ENCODE data around the gene SETD3.

DNA sequence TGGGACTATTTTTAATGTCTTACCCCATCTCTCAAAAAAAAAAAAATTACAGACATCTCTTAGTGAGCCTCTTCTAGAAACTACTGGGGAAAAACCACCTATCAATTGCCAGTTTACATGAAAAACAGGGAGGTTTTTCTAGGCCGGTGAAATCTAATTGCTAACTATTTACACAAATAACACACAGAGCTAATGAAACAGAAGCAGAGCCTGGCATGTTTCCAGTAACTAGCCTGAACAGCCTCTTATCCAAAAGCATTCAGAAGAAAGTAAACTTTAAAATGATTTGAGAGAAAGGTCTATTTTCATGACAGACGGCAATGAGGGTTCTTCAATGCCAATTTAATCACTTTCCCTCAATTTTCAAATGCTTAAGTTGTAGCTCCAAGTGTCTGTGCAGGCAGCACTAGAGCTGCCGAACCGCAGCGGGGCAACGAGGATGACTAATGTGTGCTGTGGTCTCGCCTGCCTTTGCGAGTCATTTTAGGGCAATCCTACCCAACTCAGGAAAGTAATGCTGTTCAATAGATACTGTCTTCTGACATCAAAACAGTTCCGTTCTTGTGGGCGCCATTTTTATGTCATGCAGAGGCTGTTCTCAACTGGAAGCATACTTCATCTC, 84.6 kb downstream of the SETD3 start:
- TF ChIP-seq POLR2A (IDR thresholded peaks at IDR 0.05) = no peak
- TF ChIP-seq, protein P1, sequence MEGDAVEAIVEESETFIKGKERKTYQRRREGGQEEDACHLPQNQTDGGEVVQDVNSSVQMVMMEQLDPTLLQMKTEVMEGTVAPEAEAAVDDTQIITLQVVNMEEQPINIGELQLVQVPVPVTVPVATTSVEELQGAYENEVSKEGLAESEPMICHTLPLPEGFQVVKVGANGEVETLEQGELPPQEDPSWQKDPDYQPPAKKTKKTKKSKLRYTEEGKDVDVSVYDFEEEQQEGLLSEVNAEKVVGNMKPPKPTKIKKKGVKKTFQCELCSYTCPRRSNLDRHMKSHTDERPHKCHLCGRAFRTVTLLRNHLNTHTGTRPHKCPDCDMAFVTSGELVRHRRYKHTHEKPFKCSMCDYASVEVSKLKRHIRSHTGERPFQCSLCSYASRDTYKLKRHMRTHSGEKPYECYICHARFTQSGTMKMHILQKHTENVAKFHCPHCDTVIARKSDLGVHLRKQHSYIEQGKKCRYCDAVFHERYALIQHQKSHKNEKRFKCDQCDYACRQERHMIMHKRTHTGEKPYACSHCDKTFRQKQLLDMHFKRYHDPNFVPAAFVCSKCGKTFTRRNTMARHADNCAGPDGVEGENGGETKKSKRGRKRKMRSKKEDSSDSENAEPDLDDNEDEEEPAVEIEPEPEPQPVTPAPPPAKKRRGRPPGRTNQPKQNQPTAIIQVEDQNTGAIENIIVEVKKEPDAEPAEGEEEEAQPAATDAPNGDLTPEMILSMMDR (IDR thresholded peaks at IDR 0.05) = no peak
